Measurements from ENCODE around the gene FBXW5.

DNA sequence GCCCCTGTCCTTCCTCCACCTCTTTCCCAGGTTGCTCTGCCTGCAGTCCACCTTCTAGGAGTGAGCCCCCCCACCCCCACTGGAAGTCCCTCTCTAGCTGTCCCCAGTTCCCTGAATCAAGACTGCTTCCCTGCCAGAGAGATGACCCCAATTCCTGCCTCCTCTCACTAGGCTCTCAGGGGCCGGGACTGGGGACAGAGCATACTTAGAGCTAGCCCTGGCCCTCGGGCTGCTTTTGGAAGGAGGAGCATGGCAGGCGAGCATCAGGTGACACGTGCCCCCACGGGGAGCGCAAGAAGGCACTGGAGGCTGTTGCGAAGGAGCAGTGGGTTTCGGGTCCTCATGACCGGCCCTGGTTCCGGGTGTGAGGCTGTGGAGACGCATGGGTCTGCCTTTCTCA lies 48.5 kb downstream of the FBXW5 start:
- TF ChIP-seq TCF7L2 (IDR thresholded peaks at IDR 0.05; ENCODE audit: low read depth, low read length) (no peak), SIN3A (IDR thresholded peaks at IDR 0.05; ENCODE audit: borderline replicate concordance, insufficient read depth, low read depth, low read length) (no peak), POLR2AphosphoS5 (IDR thresholded peaks at IDR 0.05; ENCODE audit: low read depth, low read length) (no peak)
- TF ChIP-seq, protein P1, sequence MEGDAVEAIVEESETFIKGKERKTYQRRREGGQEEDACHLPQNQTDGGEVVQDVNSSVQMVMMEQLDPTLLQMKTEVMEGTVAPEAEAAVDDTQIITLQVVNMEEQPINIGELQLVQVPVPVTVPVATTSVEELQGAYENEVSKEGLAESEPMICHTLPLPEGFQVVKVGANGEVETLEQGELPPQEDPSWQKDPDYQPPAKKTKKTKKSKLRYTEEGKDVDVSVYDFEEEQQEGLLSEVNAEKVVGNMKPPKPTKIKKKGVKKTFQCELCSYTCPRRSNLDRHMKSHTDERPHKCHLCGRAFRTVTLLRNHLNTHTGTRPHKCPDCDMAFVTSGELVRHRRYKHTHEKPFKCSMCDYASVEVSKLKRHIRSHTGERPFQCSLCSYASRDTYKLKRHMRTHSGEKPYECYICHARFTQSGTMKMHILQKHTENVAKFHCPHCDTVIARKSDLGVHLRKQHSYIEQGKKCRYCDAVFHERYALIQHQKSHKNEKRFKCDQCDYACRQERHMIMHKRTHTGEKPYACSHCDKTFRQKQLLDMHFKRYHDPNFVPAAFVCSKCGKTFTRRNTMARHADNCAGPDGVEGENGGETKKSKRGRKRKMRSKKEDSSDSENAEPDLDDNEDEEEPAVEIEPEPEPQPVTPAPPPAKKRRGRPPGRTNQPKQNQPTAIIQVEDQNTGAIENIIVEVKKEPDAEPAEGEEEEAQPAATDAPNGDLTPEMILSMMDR (IDR thresholded peaks at IDR 0.05) = no peak
